LNCaP clone FGC (cell line): ENCODE data around the gene NKTR.
A peak's percentile ranks its signal among the peaks of the same experiment; 100 is the strongest.
"Not testable (repeated sequence)": the region's sequence is repeated elsewhere in the genome, so short reads cannot be mapped to it uniquely, and the experiment has no call there.

Experiments used
- DNase-seq: peaks from one replicate; pipeline ENCODE4 v3.0.0-alpha.2; 2011; ENCODE audit warnings: low read depth
- H3K4me3 ChIP-seq: 2 replicates; pipeline ENCODE4 v1.5.1; 2011; ENCODE audit warnings: mild to moderate bottlenecking, low read depth, low read length, control low read depth
- TF ChIP-seq, protein P1 (sequence below): IDR thresholded peaks from 2 replicates; pipeline ENCODE4 v1.5.1; 2012; ENCODE audit warnings: mild to moderate bottlenecking; ENCODE audit not compliant: control insufficient read depth, insufficient read depth; ENCODE audit errors: extremely low read depth

NKTR gene

DNA sequence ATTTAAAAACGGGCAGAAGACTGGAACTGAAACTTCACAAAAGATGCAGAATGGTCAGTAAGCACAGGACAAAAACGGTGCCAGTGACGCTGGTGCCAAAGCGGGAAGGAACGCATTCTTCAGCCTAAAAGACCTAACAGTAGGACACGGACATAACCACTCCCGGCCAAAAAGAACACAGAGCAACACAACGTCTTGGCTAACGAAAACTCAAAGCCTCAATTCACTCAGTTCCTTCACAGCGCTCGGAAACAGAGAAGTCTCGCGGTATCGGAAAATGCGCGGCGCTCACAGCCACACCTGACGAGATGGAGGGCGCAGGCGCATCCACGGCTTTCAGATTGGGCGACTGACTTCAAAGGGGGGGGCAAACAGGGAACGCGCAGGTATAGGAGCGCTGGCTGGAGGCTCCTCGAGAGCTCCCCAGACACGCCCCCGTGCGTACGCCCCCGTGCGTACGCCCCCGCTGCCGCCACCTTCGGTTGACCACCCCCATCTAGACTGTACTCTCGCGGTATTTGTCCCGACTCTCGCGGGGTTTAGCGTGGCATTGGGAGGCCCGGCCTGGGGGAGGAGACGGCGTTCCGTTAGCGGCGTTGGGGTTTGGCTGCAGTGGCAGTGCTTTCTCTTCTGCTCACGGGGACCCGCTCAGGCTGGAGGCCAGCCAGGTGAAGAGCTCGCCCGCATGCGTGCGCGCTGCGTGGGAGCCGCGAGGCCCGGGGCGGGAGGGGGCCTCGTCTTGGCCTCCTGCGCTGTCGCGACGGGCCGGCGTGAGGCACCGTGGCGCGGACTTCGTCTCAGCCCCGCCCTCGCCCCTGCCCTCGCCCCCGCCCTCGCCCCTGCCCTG, at the start of gene NKTR:
Gene NKTR (plus strand): TSS at position 576 of the 847 bp plus-strand sequence. CDS start 321 bp downstream, outside the sequence.
- DNase-seq = peak; percentile 97
- H3K4me3 ChIP-seq = peak within 1 kb of the TSS; percentile 89

DNA sequence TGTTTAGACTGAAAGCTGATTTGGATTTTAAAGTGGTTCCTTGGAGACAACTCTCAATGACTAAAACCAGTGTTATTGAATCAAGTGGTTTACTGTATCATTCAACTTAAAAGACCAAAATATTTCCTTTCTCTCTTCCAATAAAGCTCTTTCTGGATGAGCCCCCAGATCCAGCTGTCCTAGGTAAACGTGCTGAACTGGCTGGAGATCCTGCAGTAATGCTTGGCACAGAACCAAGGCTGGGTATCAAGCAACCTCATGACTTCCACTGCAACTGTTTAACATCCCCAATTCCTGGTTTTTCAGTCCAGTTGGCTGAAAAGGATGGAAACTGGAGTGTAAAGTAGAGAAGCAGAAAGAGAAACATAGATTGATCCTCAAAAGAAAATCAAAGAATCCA, 47.7 kb upstream of the NKTR start:
- TF ChIP-seq, protein P1, sequence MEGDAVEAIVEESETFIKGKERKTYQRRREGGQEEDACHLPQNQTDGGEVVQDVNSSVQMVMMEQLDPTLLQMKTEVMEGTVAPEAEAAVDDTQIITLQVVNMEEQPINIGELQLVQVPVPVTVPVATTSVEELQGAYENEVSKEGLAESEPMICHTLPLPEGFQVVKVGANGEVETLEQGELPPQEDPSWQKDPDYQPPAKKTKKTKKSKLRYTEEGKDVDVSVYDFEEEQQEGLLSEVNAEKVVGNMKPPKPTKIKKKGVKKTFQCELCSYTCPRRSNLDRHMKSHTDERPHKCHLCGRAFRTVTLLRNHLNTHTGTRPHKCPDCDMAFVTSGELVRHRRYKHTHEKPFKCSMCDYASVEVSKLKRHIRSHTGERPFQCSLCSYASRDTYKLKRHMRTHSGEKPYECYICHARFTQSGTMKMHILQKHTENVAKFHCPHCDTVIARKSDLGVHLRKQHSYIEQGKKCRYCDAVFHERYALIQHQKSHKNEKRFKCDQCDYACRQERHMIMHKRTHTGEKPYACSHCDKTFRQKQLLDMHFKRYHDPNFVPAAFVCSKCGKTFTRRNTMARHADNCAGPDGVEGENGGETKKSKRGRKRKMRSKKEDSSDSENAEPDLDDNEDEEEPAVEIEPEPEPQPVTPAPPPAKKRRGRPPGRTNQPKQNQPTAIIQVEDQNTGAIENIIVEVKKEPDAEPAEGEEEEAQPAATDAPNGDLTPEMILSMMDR = no peak
- DNase-seq = no peak
- H3K4me3 ChIP-seq = no peak overlapping the region

More for the DNA sequence above, at the start of gene NKTR:
- TF ChIP-seq, protein P1 = peak; percentile 15; the same call in 1 of the 2 replicates

DNA sequence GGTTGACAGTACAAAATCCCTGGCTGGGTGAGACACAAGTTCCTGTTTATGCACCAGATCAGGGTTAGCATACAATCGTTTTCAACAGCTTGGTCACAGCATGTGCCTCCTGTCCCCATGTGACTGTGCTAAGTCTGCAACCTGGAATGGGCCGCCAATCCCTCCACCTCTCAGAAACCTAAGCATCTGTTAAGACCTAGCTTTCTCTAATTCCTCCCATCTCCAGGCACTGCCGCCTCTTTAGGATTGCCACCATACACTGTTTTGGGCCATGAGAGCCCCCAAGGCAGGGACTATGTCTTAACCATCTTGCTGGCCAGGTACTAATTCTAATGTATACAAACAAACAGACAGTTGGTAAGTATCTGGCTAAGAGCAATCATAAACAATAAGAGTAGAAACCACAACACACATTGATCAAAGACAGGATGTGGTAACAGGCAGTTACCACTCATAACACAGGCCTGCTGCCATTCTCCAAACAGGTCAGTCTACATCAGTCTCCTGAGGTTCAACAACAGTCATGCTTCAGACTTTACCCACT, 44.3 kb upstream of the NKTR start:
- TF ChIP-seq, protein P1 = no peak
- DNase-seq = no peak
- no peak overlapping the region for H3K4me3 ChIP-seq

- DNase-seq, H3K4me3 ChIP-seq: not testable (repeated sequence)
Observed at GRCh38 chr3:42556817-42557216, 43.7 kb upstream of the NKTR start.

- TF ChIP-seq, protein P1 = peak; percentile 54
- H3K4me3 ChIP-seq = no peak overlapping the region
- no peak for DNase-seq
Observed at GRCh38 chr3:42557854-42558253, 42.6 kb upstream of the NKTR start.

DNA sequence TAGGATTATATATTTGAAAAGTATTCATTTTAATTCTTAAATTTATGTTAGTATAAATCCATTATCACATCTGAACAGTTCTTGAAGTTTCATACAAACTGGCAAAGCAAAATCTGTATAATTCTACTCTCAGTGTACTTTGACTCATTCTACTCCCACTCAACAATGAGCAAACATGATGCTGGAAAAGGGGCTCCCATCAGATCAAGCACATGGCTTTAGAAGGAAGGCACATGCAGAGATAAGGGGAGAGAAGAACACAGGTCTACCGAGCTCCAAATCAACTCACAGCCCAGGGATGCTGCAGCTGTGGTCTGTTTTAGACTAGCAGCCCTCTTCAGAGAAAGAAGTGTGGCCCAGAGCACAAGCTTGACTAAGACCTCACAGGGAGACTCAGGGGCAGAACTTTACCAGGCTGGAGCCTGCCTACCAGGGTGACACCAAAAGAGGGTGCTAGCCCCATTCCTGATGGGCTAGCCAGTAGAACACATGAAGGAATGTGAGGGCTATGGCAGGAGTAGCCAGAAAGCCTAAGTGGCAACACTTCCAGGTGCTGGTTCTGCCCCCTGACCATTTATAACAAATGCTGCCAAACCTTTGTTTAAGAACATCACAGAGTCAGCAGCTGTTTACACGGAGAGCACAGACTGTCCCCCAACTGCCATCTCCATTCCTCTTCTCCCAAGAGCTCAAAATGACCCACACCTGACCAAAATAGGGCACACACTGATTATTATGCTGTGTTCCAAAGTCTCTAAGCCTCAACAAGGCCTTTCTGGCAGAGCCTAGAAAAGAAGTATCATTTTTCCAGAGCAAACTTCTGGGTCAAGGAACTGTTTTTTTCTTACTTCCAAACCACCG, 38.2 kb upstream of the NKTR start:
- TF ChIP-seq, protein P1 = no peak
- DNase-seq = peak; percentile 65
- H3K4me3 ChIP-seq = no peak overlapping the region
